GM18867 (cell line): Measurements from ENCODE around the gene NCSTN.
A peak's percentile ranks its signal among the peaks of the same experiment; 100 is the strongest.
"Not testable (repeated sequence)": the region's sequence is repeated elsewhere in the genome, so short reads cannot be mapped to it uniquely, and the experiment has no call there.

Experiments used
- ATAC-seq: cut with Tn5 transposase; IDR thresholded peaks from one replicate; pipeline ENCODE4 v1.9.1; 2021; ENCODE audit warnings: mild to moderate bottlenecking, moderate library complexity; ENCODE audit not compliant: unreplicated experiment

NCSTN gene

DNA sequence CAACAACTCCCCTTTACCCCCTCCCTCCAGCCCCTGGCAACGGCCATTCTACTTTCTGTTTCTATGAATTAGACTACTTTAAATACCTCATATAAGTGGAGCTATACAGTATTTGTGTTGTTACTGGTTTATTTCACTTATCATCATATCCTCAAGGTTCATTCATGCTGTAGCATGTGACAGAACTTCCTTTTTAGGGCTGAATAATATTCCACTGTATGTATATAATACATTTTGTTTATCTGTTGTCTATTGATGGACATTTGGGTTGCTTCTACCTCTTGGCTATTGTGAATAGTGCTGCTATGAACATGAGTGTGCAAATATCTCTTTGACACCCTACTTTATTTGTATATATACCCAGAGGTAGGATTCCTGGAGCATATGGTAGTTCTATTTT is 25.9 kb downstream of the NCSTN start:
- no peak for ATAC-seq

DNA sequence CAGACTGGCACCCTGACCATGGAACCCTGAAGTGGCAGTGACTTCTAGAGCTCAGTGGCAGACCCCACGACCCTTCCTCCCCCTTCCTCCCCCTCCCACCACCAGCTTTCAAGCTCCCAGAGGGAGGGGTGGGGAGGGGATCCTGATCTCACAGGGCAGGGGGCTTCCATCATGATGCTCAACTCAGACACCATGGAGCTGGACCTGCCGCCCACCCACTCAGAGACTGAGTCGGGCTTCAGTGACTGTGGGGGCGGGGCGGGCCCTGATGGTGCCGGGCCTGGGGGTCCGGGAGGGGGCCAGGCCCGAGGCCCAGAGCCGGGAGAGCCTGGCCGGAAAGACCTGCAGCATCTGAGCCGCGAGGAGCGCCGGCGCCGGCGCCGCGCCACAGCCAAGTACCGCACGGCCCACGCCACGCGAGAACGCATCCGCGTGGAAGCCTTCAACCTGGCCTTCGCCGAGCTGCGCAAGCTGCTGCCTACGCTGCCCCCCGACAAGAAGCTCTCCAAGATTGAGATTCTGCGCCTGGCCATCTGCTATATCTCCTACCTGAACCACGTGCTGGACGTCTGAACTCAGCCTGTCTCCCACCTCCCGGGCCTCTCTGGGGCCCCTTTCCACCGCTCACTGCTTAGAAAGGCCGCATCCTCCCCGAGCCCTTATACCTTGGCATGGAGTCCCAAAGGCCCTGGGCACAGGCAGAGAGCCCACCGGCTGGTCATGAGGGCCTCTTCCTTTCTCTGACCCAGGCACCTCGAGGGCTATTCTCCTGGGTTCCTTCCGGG is 27.6 kb downstream of the NCSTN start:
- no peak for ATAC-seq

GRCh38 chr1:160371346-160371631 is 28.1 kb downstream of the NCSTN start:
- no peak for ATAC-seq

DNA sequence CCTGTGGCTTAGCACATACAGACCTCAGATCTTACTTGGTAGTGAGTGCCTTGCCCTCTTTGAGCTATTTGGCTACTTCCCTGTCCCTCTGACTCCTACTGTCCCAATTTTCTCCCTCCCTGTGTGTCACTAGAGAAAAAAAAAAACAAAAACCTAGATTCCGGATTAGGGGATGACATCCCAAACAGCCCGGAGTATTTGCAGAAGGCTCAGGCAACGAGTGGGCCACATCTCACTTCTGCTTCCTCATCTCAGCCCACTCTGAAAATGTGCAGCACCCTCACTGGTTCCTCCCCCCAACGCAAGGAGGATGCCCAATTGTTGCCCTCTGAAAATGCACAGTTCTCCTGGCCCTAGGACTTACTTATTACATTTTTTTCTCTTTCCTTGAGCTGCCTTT is 28.6 kb downstream of the NCSTN start:
- ATAC-seq: no peak

GRCh38 chr1:160373696-160374095 is 30.5 kb downstream of the NCSTN start:
- no peak for ATAC-seq

- ATAC-seq: no peak
Measured at GRCh38 chr1:160374306-160375110, 31.3 kb downstream of the NCSTN start.

- ATAC-seq: peak; percentile 74
Measured at GRCh38 chr1:160375788-160376524, 32.8 kb downstream of the NCSTN start.

DNA sequence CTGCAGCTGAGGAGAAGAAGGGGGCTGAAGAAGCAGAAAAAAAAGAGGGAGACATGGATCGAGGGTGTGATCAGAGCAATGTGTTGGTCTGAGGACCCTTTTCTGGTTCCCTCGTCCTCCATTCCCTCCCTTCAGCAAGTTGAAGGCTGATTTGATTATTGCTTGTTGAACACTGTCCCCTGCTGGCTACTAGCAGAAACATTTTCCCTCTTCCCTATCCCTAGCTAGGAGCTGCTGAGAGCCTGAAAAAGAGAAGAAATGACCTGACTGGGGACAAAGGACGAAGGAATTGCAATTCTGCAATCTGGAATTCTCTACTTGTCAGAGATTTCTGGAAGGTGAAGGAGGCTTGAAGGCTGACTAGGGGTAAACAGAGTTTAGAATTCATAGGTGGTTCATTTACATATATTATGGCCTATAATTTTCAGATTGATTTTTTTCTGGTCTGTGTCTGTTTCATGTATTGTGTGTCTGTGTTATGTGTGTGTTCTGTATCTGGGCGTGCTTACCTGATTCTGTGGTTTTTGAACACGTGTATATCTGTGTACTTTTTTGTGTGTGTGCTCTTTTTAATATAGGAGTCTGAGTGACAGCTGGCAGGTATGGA is 33.4 kb downstream of the NCSTN start:
- ATAC-seq: peak; percentile 50

DNA sequence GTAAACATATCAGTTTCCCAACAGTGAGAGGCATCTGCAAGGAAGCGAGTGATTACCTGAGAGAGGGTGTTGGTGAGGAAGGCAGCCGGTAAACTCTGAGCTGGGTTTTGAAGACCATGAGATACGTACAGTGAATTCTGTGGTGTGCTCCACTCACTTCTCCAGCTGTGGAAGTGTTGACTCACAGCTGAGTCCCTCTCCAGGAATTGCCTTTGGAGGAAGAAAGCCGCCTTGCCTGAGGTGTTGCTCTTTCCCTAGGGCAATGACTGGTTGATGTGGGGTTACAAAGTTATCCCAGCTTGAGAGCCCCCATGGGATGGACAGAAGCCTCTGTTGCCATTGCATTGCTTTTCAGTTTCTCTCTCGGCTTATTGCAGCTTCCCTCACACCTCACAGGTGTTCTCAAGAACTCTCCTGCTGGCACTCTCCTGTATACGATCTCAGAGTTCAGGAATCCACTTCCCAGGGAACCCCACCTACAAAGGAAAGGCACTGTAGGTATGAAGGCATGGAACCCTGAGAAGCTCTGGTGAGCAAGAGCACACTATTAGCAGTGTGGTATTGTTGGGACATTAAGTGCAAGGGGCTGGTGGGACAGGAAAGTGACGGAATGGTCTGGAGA is 34.5 kb downstream of the NCSTN start:
- no peak for ATAC-seq

DNA sequence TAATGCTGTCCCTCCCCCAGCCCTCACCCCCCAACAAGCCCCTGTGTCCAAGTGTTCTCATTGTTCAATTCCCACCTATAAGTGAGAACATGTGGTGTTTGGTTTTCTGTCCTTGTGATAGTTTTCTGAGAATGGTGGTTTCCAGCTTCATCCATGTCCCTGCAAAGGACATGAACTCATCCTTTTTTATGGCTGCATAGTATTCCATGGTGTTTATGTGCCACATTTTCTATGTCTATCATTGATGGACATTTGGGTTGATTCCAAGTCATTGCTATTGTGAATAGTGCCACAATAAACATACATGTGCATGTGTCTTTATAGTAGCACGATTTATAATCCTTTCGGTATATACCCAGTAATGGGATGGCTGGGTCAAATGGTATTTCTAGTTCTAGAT is 41.6 kb downstream of the NCSTN start:
- not testable (repeated sequence) for ATAC-seq

GRCh38 chr1:160388406-160388805 is 45.2 kb downstream of the NCSTN start:
- ATAC-seq: not testable (repeated sequence)

DNA sequence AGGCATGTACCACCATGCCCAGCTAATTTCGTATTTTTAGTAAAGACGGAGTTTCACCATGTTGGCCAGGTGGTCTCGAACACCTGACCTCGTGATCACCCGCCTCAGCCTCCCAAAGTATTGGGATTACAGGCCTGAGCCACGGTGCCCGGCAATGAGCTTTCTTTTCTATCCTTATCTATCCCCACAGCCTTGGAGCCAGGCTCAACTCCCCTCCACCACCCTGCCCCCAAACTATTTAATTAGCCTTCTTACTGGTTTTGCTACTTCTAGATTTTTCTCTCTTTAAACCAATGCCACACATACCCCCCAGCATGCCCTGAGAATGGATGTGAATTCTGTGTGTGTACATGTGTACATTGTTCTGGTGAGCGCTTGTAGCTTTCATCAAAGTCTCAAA is 51.5 kb downstream of the NCSTN start:
- ATAC-seq: no peak

DNA sequence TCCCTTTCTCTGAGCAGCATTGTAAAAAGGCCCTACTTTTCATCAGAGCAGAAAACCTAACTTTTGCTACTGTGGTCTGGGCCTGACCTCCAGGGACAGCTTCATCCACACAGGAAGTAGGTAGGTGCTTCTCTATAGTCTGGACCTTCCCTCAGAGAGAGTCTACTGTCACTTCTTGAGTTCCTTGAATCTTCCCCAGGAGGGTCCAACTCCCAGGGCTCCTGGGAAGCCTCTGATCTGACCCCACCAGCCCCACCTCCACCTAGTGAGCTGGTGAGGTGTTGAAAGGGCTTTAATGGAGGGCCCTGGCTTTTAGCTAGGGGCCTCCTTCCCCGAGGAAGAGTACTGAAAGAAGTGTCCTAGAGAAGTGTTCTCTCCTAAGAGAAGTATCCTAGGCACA is 54.5 kb downstream of the NCSTN start:
- ATAC-seq: no peak

GRCh38 chr1:160398823-160399222 is 55.6 kb downstream of the NCSTN start:
- no peak for ATAC-seq

DNA sequence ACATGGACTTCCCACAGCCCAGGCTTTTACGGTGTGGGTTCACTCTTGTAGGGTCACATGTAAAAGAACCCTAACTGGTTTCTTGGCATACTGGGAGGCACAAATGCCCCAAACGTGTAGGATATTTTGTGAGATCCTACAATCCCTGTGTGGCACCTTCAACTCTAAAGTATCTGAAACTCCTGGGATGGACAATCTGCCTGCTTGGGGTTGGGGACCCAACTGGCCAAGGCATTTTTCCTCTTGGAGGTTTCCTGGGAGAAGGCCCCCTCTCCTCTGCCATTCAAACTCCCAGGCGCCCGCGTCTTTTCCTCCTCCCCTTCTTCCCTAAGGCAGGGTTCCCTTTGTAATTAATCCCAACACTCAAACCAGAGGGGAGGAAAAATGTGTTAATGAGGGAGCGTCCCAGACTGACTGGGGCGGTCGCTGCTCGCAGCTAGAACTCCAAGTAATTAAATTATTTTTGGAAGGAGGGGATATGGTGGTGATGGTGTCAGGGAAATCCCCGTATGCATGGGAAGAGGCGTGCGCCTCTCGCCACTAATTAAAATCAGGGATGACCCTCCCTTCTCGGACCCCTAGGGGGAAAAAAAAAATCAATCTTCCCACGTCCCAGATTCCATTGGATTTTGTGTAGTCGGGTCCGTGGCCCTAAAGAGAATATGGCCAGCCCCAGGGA is 56.5 kb downstream of the NCSTN start:
- no peak for ATAC-seq

GRCh38 chr1:160400223-160400645 is 57.1 kb downstream of the NCSTN start, which contains the start of gene VANGL2:
TSS of gene VANGL2 (plus strand) at chr1:160400564. CDS start at chr1:160415838, 15,274 bp downstream.
- no peak for ATAC-seq

GRCh38 chr1:160400646-160401486 is 57.7 kb downstream of the NCSTN start:
- no peak for ATAC-seq

DNA sequence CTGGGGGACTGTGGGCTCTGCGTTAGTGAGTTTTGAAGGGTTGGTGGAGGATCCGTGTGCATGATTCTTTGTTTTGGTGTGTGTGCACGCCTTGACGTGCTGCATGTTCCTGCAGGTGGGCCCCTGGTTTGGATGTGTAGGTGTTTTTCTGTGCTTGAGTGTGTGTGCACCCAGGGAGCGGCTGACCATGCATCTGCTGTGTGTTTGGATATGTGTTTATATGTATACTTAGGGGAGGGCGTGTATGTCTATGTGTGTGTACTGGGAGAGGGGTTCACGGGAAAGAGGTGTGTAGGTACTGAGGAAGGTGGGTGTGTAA is 58.3 kb downstream of the NCSTN start:
- no peak for ATAC-seq

- ATAC-seq: no peak
Measured at GRCh38 chr1:160402001-160402795, 59.0 kb downstream of the NCSTN start.
